Fibroblast of upper back skin (primary cell): ENCODE measurements around the gene ADGRE1.

Experiments
- DNase-seq: peaks from one replicate; pipeline ENCODE4 v3.0.0-alpha.2; 2013

The ADGRE1 gene

DNA sequence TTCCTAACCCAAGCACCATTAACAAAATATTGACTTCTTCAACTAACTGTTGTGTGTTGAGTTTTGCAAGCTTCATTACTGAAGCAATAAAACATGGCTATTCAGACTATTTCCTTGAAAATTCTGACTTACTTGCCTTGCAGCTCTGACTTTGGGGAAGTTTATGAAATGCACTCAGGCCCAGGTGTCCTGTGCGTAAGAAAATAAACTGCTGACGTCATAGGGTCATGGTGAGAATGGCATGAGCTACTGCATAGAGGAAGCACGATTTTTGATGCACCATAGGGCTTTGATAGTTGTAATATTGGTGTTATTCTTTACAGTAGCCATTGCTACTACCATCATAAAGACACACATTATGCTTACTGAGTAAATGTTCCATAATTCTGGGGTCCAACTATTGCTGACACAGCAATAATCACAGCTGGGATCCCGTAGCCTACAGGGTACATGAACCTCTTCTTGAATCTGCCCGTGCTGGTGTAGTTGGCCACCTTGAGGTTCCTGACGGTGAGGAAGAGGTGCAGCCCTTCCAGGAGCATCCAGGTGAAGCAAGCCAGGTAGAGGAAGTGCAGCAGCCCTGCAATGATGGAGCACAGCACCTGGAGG is 76.0 kb downstream of the ADGRE1 start:
- DNase-seq: no peak

DNA sequence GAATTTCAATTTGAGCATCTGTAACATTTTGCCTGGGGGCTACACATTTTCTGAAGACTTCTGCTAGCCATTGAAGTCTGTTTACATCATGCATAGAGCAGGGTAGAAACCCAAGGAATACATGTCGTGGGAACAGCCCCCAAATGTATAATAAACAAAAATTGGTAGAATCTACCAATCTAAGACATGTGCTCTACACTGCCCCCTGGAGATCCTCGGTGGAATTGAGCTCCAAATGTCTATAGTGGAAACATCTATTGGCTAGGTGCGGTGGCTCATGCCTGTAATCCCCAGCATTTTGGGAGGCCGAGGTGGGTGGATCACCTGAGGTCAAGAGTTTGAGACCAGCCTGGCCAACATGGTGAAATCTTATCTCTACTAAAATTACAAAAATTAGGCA is 76.6 kb downstream of the ADGRE1 start:
- DNase-seq: no peak

DNA sequence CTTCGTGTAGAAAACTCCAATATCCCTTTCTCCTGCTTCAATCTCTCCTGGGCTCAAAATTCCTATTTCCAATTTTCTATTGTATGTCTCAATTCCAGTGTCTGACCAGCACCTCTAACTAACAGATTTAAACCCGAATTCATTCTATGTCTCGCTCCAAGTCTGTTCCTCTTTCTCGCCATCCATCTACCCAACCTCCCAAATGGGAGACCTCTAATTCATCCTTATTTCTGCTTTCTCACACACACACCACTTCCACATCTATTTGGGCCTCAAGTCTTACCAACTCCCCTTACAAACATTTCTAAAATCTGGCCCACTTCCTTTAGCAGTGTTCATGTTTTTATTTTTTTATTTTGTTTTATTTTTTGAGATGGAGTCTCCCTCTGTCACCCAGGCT is 80.6 kb downstream of the ADGRE1 start:
- DNase-seq: no peak

DNA sequence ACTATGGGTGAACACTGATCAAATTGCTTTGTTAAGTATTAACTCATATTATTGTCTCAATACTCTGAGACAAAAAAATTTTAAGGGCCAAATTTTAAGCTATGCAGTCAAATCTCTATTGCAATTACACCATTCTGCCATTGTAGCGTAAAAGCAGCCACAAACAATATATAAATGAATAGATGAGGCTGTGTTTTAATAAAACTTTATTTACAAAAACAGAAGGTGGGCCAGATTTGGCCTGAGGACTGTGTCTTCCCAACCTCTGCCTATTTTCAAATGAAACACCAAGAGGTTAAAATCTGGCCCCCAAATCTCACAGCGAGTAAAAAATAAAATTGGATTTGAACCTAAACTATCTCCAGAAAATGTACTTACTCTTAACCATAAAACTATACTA is 82.1 kb downstream of the ADGRE1 start:
- no peak for DNase-seq

DNA sequence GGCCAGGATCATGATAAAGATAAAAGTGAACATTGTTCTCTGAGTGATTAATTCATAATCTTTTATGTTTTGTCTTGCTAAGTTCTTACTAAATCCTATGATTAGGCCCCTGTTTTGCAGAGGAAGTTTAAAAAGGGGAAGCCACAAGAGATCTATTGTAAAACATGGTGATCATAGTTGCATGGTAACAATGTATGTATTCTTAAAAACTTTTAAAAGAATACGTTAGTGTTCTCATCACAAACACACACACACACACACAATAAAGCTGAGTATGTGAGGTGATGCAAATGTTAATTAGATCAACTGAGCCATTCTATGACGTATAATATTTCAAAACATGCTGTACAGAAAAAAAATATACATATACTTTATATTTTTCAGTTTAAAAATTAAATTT is 82.6 kb downstream of the ADGRE1 start:
- DNase-seq: no peak

DNA sequence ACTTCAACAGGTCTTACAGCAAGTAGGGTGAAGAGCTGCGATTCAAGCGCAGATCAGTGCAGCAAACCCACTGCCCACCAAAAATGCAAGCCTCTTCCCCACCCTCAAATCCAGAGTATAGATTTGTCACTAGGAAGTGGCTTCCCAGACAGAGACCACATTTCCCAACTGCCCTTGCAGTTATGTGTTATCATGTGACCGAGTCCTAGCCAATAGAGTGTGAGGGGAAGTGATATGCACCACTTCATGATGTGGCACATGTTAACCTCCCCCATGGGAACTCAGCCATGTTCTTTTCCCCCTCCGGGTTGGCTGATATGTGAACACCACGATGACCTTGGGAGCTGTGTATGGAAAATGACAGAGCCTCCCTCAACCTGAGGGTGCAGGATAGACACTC is 83.1 kb downstream of the ADGRE1 start:
- DNase-seq: no peak

DNA sequence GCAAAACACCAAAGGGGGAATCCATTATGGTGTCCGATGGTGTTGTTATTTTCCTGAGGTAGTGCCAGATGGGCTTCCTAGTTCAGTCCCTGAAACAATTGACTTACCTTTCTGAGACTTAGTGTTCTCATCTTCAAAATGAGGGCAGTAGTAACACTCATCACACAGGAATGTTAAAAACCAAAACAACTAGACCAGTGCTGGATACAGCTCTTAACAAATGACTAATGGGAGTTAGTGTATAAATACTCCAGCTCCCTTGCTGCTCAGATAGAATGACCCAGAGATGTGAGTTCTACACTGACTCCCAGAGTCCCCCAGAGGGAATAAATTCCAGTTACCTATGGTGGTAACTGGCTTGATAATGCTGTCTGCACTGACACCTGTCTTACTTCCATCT is 84.0 kb downstream of the ADGRE1 start:
- DNase-seq: no peak

DNA sequence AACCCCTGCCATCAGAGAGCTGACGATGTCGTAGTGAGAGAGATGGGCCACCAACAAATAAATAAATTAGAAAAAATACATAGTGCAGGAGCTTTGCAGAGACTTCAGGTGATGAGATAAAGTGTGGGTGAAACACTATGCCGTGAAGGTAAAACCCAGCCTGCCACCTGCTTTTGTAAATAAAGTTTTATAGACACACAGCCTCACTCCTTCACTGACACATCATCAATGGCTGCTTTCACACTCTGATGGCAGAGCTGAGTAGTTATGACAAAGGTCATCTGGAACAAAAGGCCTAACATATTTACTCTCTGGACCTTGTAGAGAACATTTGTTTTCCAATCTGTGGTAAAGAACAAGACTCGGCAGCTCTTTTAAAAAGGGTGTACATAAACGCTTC is 88.8 kb downstream of the ADGRE1 start:
- DNase-seq: no peak

DNA sequence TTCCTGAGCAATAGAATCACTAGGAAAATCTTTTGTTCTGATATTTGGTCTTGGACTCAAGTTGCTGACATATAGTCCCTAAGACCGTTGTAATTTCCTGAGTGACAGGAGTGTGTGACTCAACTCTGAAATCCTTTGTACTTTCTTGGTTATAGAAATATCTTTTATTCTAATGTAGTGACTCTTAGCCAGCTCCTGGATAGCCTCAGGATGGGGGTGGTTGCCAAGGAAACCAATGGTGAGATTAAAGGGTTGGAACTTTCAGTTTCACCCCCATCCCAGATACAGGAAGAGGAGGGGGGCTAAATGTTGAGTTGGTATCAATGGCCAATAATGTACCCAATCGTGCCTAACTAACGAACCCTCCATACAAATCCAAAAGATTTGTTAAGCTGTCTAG is 92.0 kb downstream of the ADGRE1 start:
- no peak for DNase-seq

DNA sequence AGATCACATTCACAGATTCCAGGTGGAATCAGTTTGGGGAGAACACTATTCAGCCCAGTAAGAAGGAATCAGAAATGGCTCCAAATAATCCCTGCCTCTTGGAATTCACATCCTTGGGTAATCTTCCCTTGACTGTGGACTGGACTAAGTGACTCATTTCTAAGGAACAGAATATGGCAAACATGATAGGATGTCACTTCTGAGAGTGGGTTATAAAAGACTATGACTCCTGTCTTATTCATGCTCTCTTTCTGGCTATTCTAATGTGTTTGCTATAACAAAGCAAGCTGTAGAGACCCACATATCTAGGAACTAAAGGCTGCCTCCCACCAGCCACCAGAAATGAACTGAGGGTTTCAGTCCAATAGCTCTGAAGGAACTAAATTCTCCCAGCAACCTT is 96.1 kb downstream of the ADGRE1 start:
- no peak for DNase-seq

DNA sequence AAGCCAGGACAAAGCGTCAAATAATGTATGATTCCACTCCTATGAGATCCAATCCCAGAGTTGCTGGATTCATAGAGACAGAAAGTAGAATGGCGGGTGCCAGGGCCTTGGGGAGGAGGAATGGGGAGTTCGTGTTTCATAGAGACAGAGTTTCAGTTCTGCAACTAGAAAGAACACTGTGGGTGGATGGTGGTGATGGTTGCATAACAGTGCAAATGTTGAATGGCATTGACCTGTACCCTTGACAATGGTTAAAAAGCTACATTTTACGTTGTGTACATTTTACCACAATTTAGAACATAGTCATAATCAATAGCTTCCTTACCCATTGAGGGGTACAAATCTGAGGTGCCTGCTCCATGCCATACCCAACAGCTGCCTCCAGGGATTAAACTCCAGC is 100.5 kb downstream of the ADGRE1 start:
- DNase-seq: no peak

DNA sequence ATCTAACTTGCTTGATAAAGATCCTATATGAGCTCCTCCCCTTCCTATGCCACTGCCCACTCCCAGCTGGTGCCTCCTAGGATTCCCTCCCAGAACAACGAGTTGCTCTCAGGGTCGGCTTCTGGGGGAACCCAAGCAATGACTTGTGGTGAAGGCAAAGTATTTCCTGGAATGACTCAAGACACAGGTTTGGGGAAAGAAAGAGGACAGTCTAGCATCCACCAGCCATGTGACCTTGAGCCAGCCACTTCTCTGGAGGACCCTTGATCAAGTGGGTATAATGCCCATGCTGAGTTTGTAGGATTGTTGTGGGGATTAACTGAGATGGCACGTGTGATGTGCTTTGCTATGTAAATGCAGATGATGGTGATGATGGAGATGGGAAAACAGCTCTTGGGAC is 100.9 kb downstream of the ADGRE1 start:
- DNase-seq: no peak
